ENCODE data around the gene ACCSL. TPM values are rescaled to one million over a fixed set of nuclear protein-coding genes. Genes with fewer than 3 reads are reported as not detected.
A peak's percentile ranks its signal among the peaks of the same experiment; 100 is the strongest.

Gene ACCSL
- total RNA-seq, 1 donor from 2014 or later, result not detected

- no peak for DNase-seq (ENCODE audit: low spot score)
- intact Hi-C loops (cut with DNase I), result no loop called here
Observed at GRCh38 chr11:44017443-44018126, 30.2 kb upstream of the ACCSL start.

GRCh38 chr11:44018127-44018521 lies 29.7 kb upstream of the ACCSL start:
- intact Hi-C loops (cut with DNase I), result no loop called here
- DNase-seq (ENCODE audit: low spot score), result no peak

GRCh38 chr11:44018829-44019228 lies 29.0 kb upstream of the ACCSL start:
- intact Hi-C loops (cut with DNase I), result no loop called here
- DNase-seq (ENCODE audit: low spot score), result no peak

- intact Hi-C loops (cut with DNase I), result no loop called here
- no peak for DNase-seq (ENCODE audit: low spot score)
Observed at GRCh38 chr11:44024977-44025376, 22.8 kb upstream of the ACCSL start.

- intact Hi-C loops (cut with DNase I), result no loop called here
- DNase-seq (ENCODE audit: low spot score), result no peak
Observed at GRCh38 chr11:44025727-44026126, 22.1 kb upstream of the ACCSL start.

GRCh38 chr11:44028401-44028800 lies 19.4 kb upstream of the ACCSL start:
- DNase-seq (ENCODE audit: low spot score), result no peak
- intact Hi-C loops (cut with DNase I), result no loop called here

- intact Hi-C loops (cut with DNase I), result no loop called here
Observed at GRCh38 chr11:44028816-44029506, 18.8 kb upstream of the ACCSL start.

GRCh38 chr11:44029507-44029845 lies 18.3 kb upstream of the ACCSL start:
- intact Hi-C loops (cut with DNase I), result no loop called here
- no peak for DNase-seq (ENCODE audit: low spot score)

More at GRCh38 chr11:44028816-44029506, 18.8 kb upstream of the ACCSL start:
- no peak for DNase-seq (ENCODE audit: low spot score)

- intact Hi-C loops (cut with DNase I), result loop anchor here (1.0 to 10.0 kb wide), 4 partner anchors 43 to 525 kb away; no protein-coding TSS in a partner anchor
- DNase-seq (ENCODE audit: low spot score), result peak; percentile 85
Observed at GRCh38 chr11:44029977-44030911, 17.5 kb upstream of the ACCSL start.

- intact Hi-C loops (cut with DNase I), result loop anchor here (1.0 to 10.0 kb wide), 4 partner anchors 44 to 526 kb away; no protein-coding TSS in a partner anchor
- DNase-seq (ENCODE audit: low spot score), result peak; percentile 31
Observed at GRCh38 chr11:44030996-44031395, 16.8 kb upstream of the ACCSL start.

GRCh38 chr11:44031549-44031948 lies 16.2 kb upstream of the ACCSL start:
- intact Hi-C loops (cut with DNase I), result loop anchor here (5.0 to 10.0 kb wide), 3 partner anchors 109 to 527 kb away; no protein-coding TSS in a partner anchor
- no peak for DNase-seq (ENCODE audit: low spot score)

- no peak for DNase-seq (ENCODE audit: low spot score)
- intact Hi-C loops (cut with DNase I), result loop anchor here (5.0 to 10.0 kb wide), 3 partner anchors 110 to 528 kb away; no protein-coding TSS in a partner anchor
Observed at GRCh38 chr11:44032299-44033085, 15.3 kb upstream of the ACCSL start.

GRCh38 chr11:44033411-44033850 lies 14.3 kb upstream of the ACCSL start:
- intact Hi-C loops (cut with DNase I), result loop anchor here (5.0 to 10.0 kb wide), 3 partner anchors 111 to 529 kb away; no protein-coding TSS in a partner anchor
- DNase-seq (ENCODE audit: low spot score), result no peak

GRCh38 chr11:44033856-44034255 lies 13.9 kb upstream of the ACCSL start:
- intact Hi-C loops (cut with DNase I), result loop anchor here (5.0 to 10.0 kb wide), 3 partner anchors 112 to 529 kb away; no protein-coding TSS in a partner anchor
- no peak for DNase-seq (ENCODE audit: low spot score)

- no peak for DNase-seq (ENCODE audit: low spot score)
- intact Hi-C loops (cut with DNase I), result loop anchor here (5.0 to 10.0 kb wide), 3 partner anchors 112 to 530 kb away; no protein-coding TSS in a partner anchor
Observed at GRCh38 chr11:44034639-44035038, 13.1 kb upstream of the ACCSL start.

- peak; percentile 87 for DNase-seq (ENCODE audit: low spot score)
- intact Hi-C loops (cut with DNase I), result loop anchor here (1.0 to 10.0 kb wide), 4 partner anchors 92 to 532 kb away; no protein-coding TSS in a partner anchor
Observed at GRCh38 chr11:44036811-44037657, 10.7 kb upstream of the ACCSL start.

- no peak for DNase-seq (ENCODE audit: low spot score)
- intact Hi-C loops (cut with DNase I), result loop anchor here (1.0 to 10.0 kb wide), 4 partner anchors 93 to 533 kb away; no protein-coding TSS in a partner anchor
Observed at GRCh38 chr11:44037658-44037998, 10.2 kb upstream of the ACCSL start.

- no peak for DNase-seq (ENCODE audit: low spot score)
- intact Hi-C loops (cut with DNase I), result no loop called here
Observed at GRCh38 chr11:44043157-44043556, 4.6 kb upstream of the ACCSL start.
